ENCODE results near the gene NFIB.

DNA sequence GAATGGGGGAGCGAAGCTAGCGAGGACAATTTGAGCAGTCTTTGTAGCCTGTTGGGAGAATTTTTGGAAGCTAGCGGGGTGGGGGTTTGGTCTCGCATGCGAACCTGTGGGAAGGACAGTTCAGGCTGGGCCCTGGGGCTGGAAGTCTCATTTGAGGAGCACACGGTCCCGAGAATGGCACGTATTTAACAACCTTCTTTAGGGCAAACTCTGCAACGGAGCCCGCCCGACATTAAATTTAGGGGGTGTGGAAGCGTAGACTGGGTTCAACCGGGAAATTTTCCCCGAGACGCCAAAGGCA lies 35.2 kb upstream of the NFIB start:
- TF ChIP-seq GABPA (IDR thresholded peaks at IDR 0.05; ENCODE audit: low read depth): no peak
- TF ChIP-seq, protein P1, sequence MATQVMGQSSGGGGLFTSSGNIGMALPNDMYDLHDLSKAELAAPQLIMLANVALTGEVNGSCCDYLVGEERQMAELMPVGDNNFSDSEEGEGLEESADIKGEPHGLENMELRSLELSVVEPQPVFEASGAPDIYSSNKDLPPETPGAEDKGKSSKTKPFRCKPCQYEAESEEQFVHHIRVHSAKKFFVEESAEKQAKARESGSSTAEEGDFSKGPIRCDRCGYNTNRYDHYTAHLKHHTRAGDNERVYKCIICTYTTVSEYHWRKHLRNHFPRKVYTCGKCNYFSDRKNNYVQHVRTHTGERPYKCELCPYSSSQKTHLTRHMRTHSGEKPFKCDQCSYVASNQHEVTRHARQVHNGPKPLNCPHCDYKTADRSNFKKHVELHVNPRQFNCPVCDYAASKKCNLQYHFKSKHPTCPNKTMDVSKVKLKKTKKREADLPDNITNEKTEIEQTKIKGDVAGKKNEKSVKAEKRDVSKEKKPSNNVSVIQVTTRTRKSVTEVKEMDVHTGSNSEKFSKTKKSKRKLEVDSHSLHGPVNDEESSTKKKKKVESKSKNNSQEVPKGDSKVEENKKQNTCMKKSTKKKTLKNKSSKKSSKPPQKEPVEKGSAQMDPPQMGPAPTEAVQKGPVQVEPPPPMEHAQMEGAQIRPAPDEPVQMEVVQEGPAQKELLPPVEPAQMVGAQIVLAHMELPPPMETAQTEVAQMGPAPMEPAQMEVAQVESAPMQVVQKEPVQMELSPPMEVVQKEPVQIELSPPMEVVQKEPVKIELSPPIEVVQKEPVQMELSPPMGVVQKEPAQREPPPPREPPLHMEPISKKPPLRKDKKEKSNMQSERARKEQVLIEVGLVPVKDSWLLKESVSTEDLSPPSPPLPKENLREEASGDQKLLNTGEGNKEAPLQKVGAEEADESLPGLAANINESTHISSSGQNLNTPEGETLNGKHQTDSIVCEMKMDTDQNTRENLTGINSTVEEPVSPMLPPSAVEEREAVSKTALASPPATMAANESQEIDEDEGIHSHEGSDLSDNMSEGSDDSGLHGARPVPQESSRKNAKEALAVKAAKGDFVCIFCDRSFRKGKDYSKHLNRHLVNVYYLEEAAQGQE (IDR thresholded peaks at IDR 0.05; ENCODE audit: low read depth, low read length): no peak
- TF ChIP-seq, protein P2, sequence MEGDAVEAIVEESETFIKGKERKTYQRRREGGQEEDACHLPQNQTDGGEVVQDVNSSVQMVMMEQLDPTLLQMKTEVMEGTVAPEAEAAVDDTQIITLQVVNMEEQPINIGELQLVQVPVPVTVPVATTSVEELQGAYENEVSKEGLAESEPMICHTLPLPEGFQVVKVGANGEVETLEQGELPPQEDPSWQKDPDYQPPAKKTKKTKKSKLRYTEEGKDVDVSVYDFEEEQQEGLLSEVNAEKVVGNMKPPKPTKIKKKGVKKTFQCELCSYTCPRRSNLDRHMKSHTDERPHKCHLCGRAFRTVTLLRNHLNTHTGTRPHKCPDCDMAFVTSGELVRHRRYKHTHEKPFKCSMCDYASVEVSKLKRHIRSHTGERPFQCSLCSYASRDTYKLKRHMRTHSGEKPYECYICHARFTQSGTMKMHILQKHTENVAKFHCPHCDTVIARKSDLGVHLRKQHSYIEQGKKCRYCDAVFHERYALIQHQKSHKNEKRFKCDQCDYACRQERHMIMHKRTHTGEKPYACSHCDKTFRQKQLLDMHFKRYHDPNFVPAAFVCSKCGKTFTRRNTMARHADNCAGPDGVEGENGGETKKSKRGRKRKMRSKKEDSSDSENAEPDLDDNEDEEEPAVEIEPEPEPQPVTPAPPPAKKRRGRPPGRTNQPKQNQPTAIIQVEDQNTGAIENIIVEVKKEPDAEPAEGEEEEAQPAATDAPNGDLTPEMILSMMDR (IDR thresholded peaks at IDR 0.05): no peak
- no peak for TF ChIP-seq JUND (IDR thresholded peaks at IDR 0.05)
- TF ChIP-seq YY1 (IDR thresholded peaks at IDR 0.05; ENCODE audit: low read depth): no peak
- TF ChIP-seq EP300 (IDR thresholded peaks at IDR 0.05; ENCODE audit: borderline replicate concordance in 1 of 2, low read depth in 1 of 2, low read length in 1 of 2): no peak
- TF ChIP-seq SMC3 (IDR thresholded peaks at IDR 0.05; ENCODE audit: low read depth, low read length): no peak
- TF ChIP-seq ZBTB33 (IDR thresholded peaks at IDR 0.05; ENCODE audit: borderline replicate concordance, low read depth): no peak
- no peak for TF ChIP-seq TCF12 (IDR thresholded peaks at IDR 0.05)
- TF ChIP-seq RFX5 (IDR thresholded peaks at IDR 0.05; ENCODE audit: low read length): no peak

Data from SK-N-SH (cell line).